Endothelial cell of umbilical vein (primary cell): ENCODE measurements around the gene GRXCR2. TPM values are rescaled to one million over a fixed set of nuclear protein-coding genes. Genes with fewer than 3 reads are reported as not detected.

ENCODE experiments used
- BruUV-seq: library from RNA; stranded (reverse); fragments of 400-500 nt; replicated peaks from 2 replicates; lab custom pipeline; 2021; lab: Mats Ljungman, UMichigan
- CTCF ChIA-PET: fragments of 300-600, 350-600 bp; sonication (Branson Sonifier 250); formaldehyde crosslinking; loops from one replicate; lab custom pipeline; 2021; ENCODE audit warnings: antibody characterized with exemption, inconsistent platforms; lab: Charles Lee
- POLR2A ChIA-PET: fragments of 300-600, 350-600 bp; sonication (Branson Sonifier 250); formaldehyde crosslinking; loops from one replicate; lab custom pipeline; 2021; ENCODE audit warnings: antibody characterized with exemption, inconsistent platforms; lab: Charles Lee
- DNase-seq: peaks from one replicate; pipeline ENCODE4 v3.0.0-alpha.2; 2011; ENCODE audit warnings: low read depth, low spot score
- FAIRE-seq: peaks from 2 replicates; lab custom pipeline; 2011; peaks lifted over from hg19 to GRCh38; lab: Jason Lieb, UNC
- H2AFZ ChIP-seq: 2 replicates; pipeline ENCODE4 v1.6.0; 2012; ENCODE audit warnings: low read depth, low read length, control low read depth, inconsistent platforms
- H3K27ac ChIP-seq: 2 replicates; pipeline ENCODE4 v1.5.1; 2011; ENCODE audit warnings: low read depth, mild to moderate bottlenecking, control low read depth, low read length, moderate library complexity; ENCODE audit not compliant: insufficient read depth
- H3K27me3 ChIP-seq, 2 experiments: 2 replicates each; pipeline versions ENCODE4 v1.6.0 to v1.6.1; 2011; ENCODE audit warnings: low read length in 2 of 2, mixed read lengths in 1 of 2; ENCODE audit not compliant: control insufficient read depth in 2 of 2, insufficient read depth in 2 of 2
- H3K36me3 ChIP-seq, 2 experiments: 2 replicates in 1 of 2; 3 replicates in 1 of 2; pipeline ENCODE4 v1.5.1; 2011; ENCODE audit warnings: low read length in 2 of 2, mild to moderate bottlenecking in 1 of 2, moderate library complexity in 1 of 2; ENCODE audit not compliant: control insufficient read depth in 2 of 2, insufficient read depth in 2 of 2; ENCODE audit errors: extremely low read depth in 1 of 2
- H3K4me1 ChIP-seq: 3 replicates; pipeline ENCODE4 v1.5.1; 2011; ENCODE audit warnings: mild to moderate bottlenecking, low read length; ENCODE audit not compliant: control insufficient read depth, insufficient read depth; ENCODE audit errors: extremely low read depth
- H3K4me2 ChIP-seq: 2 replicates; pipeline ENCODE4 v1.6.1; 2011; ENCODE audit warnings: low read length, control low read depth, mixed read lengths; ENCODE audit not compliant: insufficient read depth
- H3K4me3 ChIP-seq, 3 experiments: fragments of 200-600 bp in 1 of 3; sonication (generic), shearing (Covaris generic) in 1 of 3; replicated peaks in 1 of 3; 2 replicates each; pipeline ENCODE4 v1.5.1; 2011 to 2016; ENCODE audit warnings: control low read depth in 3 of 3, low read length in 3 of 3, mild to moderate bottlenecking in 2 of 3, inconsistent platforms in 1 of 3, low read depth in 1 of 3, moderate library complexity in 1 of 3; ENCODE audit not compliant: insufficient read depth in 1 of 3
- H3K79me2 ChIP-seq: 2 replicates; pipeline ENCODE4 v1.6.0; 2012; ENCODE audit warnings: low read length, inconsistent platforms; ENCODE audit not compliant: control insufficient read depth, insufficient read depth
- H3K9ac ChIP-seq: replicated peaks from 2 replicates; pipeline ENCODE3; 2011; ENCODE audit warnings: low read length, control low read depth; ENCODE audit not compliant: insufficient read depth; ENCODE audit errors: extremely low read depth
- H3K9me1 ChIP-seq: replicated peaks from 3 replicates; pipeline ENCODE4 v1.6.0; 2011; ENCODE audit warnings: mild to moderate bottlenecking, low read length; ENCODE audit not compliant: control insufficient read depth, insufficient read depth; ENCODE audit errors: extremely low read depth
- H3K9me3 ChIP-seq: replicated peaks from 2 replicates; pipeline ENCODE4 v1.5.1; 2012; ENCODE audit warnings: low read length, inconsistent platforms; ENCODE audit not compliant: control insufficient read depth, insufficient read depth
- H4K20me1 ChIP-seq: replicated peaks from 2 replicates; pipeline ENCODE3; 2011; ENCODE audit warnings: mild to moderate bottlenecking, low read length; ENCODE audit not compliant: control insufficient read depth, insufficient read depth; ENCODE audit errors: extremely low read depth
- CTCF ChIP-seq, 2 donors: IDR thresholded peaks; 1 replicate in 1 of 2; 2 replicates in 1 of 2; pipeline ENCODE4 v1.5.1; 2011; ENCODE audit warnings: low read length in 2 of 2, mild to moderate bottlenecking in 2 of 2, moderate library complexity in 2 of 2, control low read depth in 1 of 2, inconsistent platforms in 1 of 2, low read depth in 1 of 2; ENCODE audit not compliant: insufficient read depth in 1 of 2; ENCODE audit errors: extremely low read depth in 1 of 2
- EZH2 ChIP-seq: IDR thresholded peaks from 2 replicates; pipeline ENCODE4 v1.6.1; 2012; ENCODE audit warnings: borderline replicate concordance, low read depth, mild to moderate bottlenecking, moderate library complexity, low read length, inconsistent platforms; ENCODE audit not compliant: severe bottlenecking
- FOS ChIP-seq: IDR thresholded peaks from 2 replicates; pipeline ENCODE4 v1.6.1; 2011; ENCODE audit warnings: mild to moderate bottlenecking, low read length, moderate library complexity, borderline replicate concordance; ENCODE audit not compliant: insufficient read depth
- GATA2 ChIP-seq: IDR thresholded peaks from 2 replicates; pipeline ENCODE4 v1.7.0; 2011; ENCODE audit warnings: low read depth, mild to moderate bottlenecking, moderate library complexity, mixed read lengths, low read length; ENCODE audit not compliant: insufficient read length, insufficient read depth
- JUN ChIP-seq: IDR thresholded peaks from 2 replicates; pipeline ENCODE4 v1.6.1; 2011; ENCODE audit warnings: borderline replicate concordance, low read depth; ENCODE audit not compliant: insufficient read length, insufficient read depth
- MAX ChIP-seq: IDR thresholded peaks from 2 replicates; pipeline ENCODE4 v1.6.1; 2011; ENCODE audit not compliant: insufficient read depth, insufficient read length
- MYC ChIP-seq: IDR thresholded peaks from one replicate; pipeline ENCODE4 v1.6.1; 2011; ENCODE audit warnings: mild to moderate bottlenecking, low read depth, low read length
- POLR2A ChIP-seq: IDR thresholded peaks from 2 replicates; pipeline ENCODE4 v1.6.1; 2012; ENCODE audit warnings: low read depth, mild to moderate bottlenecking, control low read depth, low read length
- POLR2AphosphoS5 ChIP-seq: IDR thresholded peaks from 2 replicates; pipeline ENCODE4 v1.6.1; 2012; ENCODE audit warnings: low read depth, mild to moderate bottlenecking, control low read depth, low read length, moderate library complexity; ENCODE audit not compliant: insufficient read depth
- dilution Hi-C: fragments of 300-500 bp; cut with MboI; formaldehyde crosslinking; loops from one replicate; pipeline ENCODE4 v1.15.0; 2019; ENCODE audit warnings: low sequenced_read_pairs; ENCODE audit not compliant: extremely low pct_ligation_motif_present
- intact Hi-C: fragments of 100-400 bp; cut with micrococcal nuclease; formaldehyde crosslinking; loops from one replicate; pipeline ENCODE4 v1.10.0; 2022
- polyA plus RNA-seq, 4 experiments: library from polyadenylated mRNA; depleted of rRNA in 3 of 4; stranded (reverse) in 3 of 4; unstranded in 1 of 4; fragments of >200 nt; gene quantifications; 2 replicates each; pipeline versions ENCODE4 v1.2.1 to v1.2.3, GENCODE V29; 2011 to 2012; ENCODE audit warnings: missing spikeins in 1 of 4
- total RNA-seq: library from RNA; stranded (reverse); gene quantifications from 2 replicates; pipeline ENCODE4 v1.2.3, GENCODE V29; 2021

Gene GRXCR2
- total and polyA plus RNA-seq, 2 donors (not counting 3 experiments of a cell fraction or from before 2014, with no cell fraction given) = not detected

GRCh38 chr5:145912019-145912418, 39.2 kb upstream of the GRXCR2 start:
- TF ChIP-seq POLR2AphosphoS5 = no peak
- no peak for TF ChIP-seq MYC
- TF ChIP-seq GATA2 = no peak
- no peak for TF ChIP-seq POLR2A
- no peak for TF ChIP-seq MAX
- TF ChIP-seq EZH2 = no peak
- TF ChIP-seq FOS = no peak
- no peak for TF ChIP-seq JUN
- TF ChIP-seq CTCF (IDR thresholded peaks at IDR 0.05; ENCODE audit: extremely low read depth in 1 of 2, insufficient read depth in 1 of 2, low read depth in 1 of 2, low read length in 2 of 2) = no peak
- Histone ChIP-seq H3K4me1 (no peaks in the 10 kb centered on the region), H3K4me2 (no peak overlapping the region), H3K79me2 (no peaks in the 10 kb centered on the region), H3K9me1 (no peaks in the 10 kb centered on the region), H3K27ac (no peak overlapping the region), H3K9me3 (no peaks in the 10 kb centered on the region), H4K20me1 (no peaks in the 10 kb centered on the region), H3K9ac (no peak overlapping the region), H3K4me3 (no peak overlapping the region), H3K36me3 (no peaks in the 10 kb centered on the region), H3K27me3 (peaks cover 0 to 2% of the 10 kb centered on the region in 2 experiments), H2AFZ (no peak overlapping the region)
- DNase-seq = no peak
- ChIA-PET POLR2A (no interaction called here), CTCF (no interaction called here)
- no peak for FAIRE-seq
- dilution Hi-C loops = no loop called here
- intact Hi-C loops = no loop called here
- BruUV-seq = no TSS peak
